ENCODE measurements around the gene B4GAT1.
"Not testable (repeated sequence)": the region's sequence is repeated elsewhere in the genome, so short reads cannot be mapped to it uniquely, and the experiment has no call there.

The B4GAT1 gene

GRCh38 chr11:66347425-66348276 lies at the start of gene B4GAT1:
Gene B4GAT1 (minus strand): TSS chr11:66347629. CDS start chr11:66347545, 84 bp downstream.
- peak; percentile 42 for ATAC-seq (replicated peaks; ENCODE audit: extremely low read depth, poor library complexity, severe bottlenecking)
- peaks cover 31% of the 10 kb centered on the region for H3K36me3 Mint-ChIP-seq (ENCODE audit: insufficient read depth)
- no peaks in the 10 kb centered on the region for H3K9me3 Mint-ChIP-seq
- H3K4me1 Mint-ChIP-seq: peaks cover 34% of the 10 kb centered on the region
- peak; percentile 78 to 82 for DNase-seq (ENCODE audit: low spot score in 2 of 2)
- H3K27me3 Mint-ChIP-seq: no peaks in the 10 kb centered on the region
- H3K4me3 Mint-ChIP-seq: peak within 1 kb of the TSS; percentile 96
- peak within 1 kb of the TSS; percentile 97 for H3K27ac Mint-ChIP-seq (ENCODE audit: low read depth)

- DNase-seq (ENCODE audit: low spot score in 2 of 2) (no peak), ATAC-seq (replicated peaks; ENCODE audit: extremely low read depth, poor library complexity, severe bottlenecking) (no peak)
- Mint-ChIP-seq H3K36me3 (ENCODE audit: insufficient read depth) (no peaks in the 10 kb centered on the region), H3K27me3 (no peaks in the 10 kb centered on the region), H3K4me3 (no peak overlapping the region), H3K27ac (ENCODE audit: low read depth) (no peak overlapping the region), H3K4me1 (peaks cover 3% of the 10 kb centered on the region), H3K9me3 (no peaks in the 10 kb centered on the region)
Observed at GRCh38 chr11:66393954-66394353, 46.5 kb upstream of the B4GAT1 start.

- Mint-ChIP-seq H3K4me3 (no peak overlapping the region), H3K27ac (ENCODE audit: low read depth) (no peak overlapping the region), H3K36me3 (ENCODE audit: insufficient read depth) (peaks cover 1% of the 10 kb centered on the region), H3K27me3 (no peaks in the 10 kb centered on the region), H3K9me3 (no peaks in the 10 kb centered on the region), H3K4me1 (peaks cover 5% of the 10 kb centered on the region)
- no peak for ATAC-seq (replicated peaks; ENCODE audit: extremely low read depth, poor library complexity, severe bottlenecking)
- no peak for DNase-seq (ENCODE audit: low spot score in 2 of 2)
Observed at GRCh38 chr11:66391322-66391721, 43.9 kb upstream of the B4GAT1 start.

GRCh38 chr11:66388780-66389386 lies 41.5 kb upstream of the B4GAT1 start:
- peaks cover 1% of the 10 kb centered on the region for H3K36me3 Mint-ChIP-seq (ENCODE audit: insufficient read depth)
- no peaks in the 10 kb centered on the region for H3K27me3 Mint-ChIP-seq
- ATAC-seq (replicated peaks; ENCODE audit: extremely low read depth, poor library complexity, severe bottlenecking) (peak; percentile 60), DNase-seq (ENCODE audit: low spot score in 2 of 2) (peak; percentile 59 to 61)
- no peak overlapping the region for H3K4me3 Mint-ChIP-seq
- H3K4me1 Mint-ChIP-seq: peaks cover 10% of the 10 kb centered on the region
- H3K9me3 Mint-ChIP-seq: no peaks in the 10 kb centered on the region
- no peak overlapping the region for H3K27ac Mint-ChIP-seq (ENCODE audit: low read depth)

GRCh38 chr11:66386171-66387069 lies 39.0 kb upstream of the B4GAT1 start:
- ATAC-seq (replicated peaks; ENCODE audit: extremely low read depth, poor library complexity, severe bottlenecking): no peak
- Mint-ChIP-seq H3K27ac (ENCODE audit: low read depth) (no peak overlapping the region), H3K36me3 (ENCODE audit: insufficient read depth) (peaks cover 1% of the 10 kb centered on the region), H3K27me3 (no peaks in the 10 kb centered on the region), H3K4me1 (peaks cover 10% of the 10 kb centered on the region), H3K9me3 (no peaks in the 10 kb centered on the region), H3K4me3 (no peak overlapping the region)
- peak; percentile 70 to 78 for DNase-seq (ENCODE audit: low spot score in 2 of 2)

GRCh38 chr11:66384316-66384715 lies 36.9 kb upstream of the B4GAT1 start:
- not testable (repeated sequence) for H3K4me3 Mint-ChIP-seq; H3K27me3 Mint-ChIP-seq; H3K27ac Mint-ChIP-seq (ENCODE audit: low read depth); H3K9me3 Mint-ChIP-seq; DNase-seq (ENCODE audit: low spot score in 2 of 2); H3K36me3 Mint-ChIP-seq (ENCODE audit: insufficient read depth); ATAC-seq (replicated peaks; ENCODE audit: extremely low read depth, poor library complexity, severe bottlenecking)
- peaks cover 10% of the 10 kb centered on the region for H3K4me1 Mint-ChIP-seq

GRCh38 chr11:66380264-66380663 lies 32.8 kb upstream of the B4GAT1 start:
- not testable (repeated sequence) for H3K27ac Mint-ChIP-seq (ENCODE audit: low read depth); ATAC-seq (replicated peaks; ENCODE audit: extremely low read depth, poor library complexity, severe bottlenecking); H3K36me3 Mint-ChIP-seq (ENCODE audit: insufficient read depth); H3K9me3 Mint-ChIP-seq; H3K4me3 Mint-ChIP-seq; H3K27me3 Mint-ChIP-seq; DNase-seq (ENCODE audit: low spot score in 2 of 2); H3K4me1 Mint-ChIP-seq

GRCh38 chr11:66373690-66374287 lies 26.4 kb upstream of the B4GAT1 start:
- H3K4me1 Mint-ChIP-seq, H3K9me3 Mint-ChIP-seq, H3K4me3 Mint-ChIP-seq: not testable (repeated sequence)

GRCh38 chr11:66373265-66373664 lies 25.8 kb upstream of the B4GAT1 start:
- DNase-seq (ENCODE audit: low spot score in 2 of 2): no peak
- Mint-ChIP-seq H3K36me3 (ENCODE audit: insufficient read depth) (no peaks in the 10 kb centered on the region), H3K27me3 (no peaks in the 10 kb centered on the region), H3K4me1 (no peaks in the 10 kb centered on the region), H3K4me3 (no peak overlapping the region), H3K9me3 (no peaks in the 10 kb centered on the region), H3K27ac (ENCODE audit: low read depth) (no peak overlapping the region)
- no peak for ATAC-seq (replicated peaks; ENCODE audit: extremely low read depth, poor library complexity, severe bottlenecking)

More at GRCh38 chr11:66373690-66374287, 26.4 kb upstream of the B4GAT1 start:
- DNase-seq (ENCODE audit: low spot score in 2 of 2); ATAC-seq (replicated peaks; ENCODE audit: extremely low read depth, poor library complexity, severe bottlenecking); H3K27ac Mint-ChIP-seq (ENCODE audit: low read depth); H3K27me3 Mint-ChIP-seq; H3K36me3 Mint-ChIP-seq (ENCODE audit: insufficient read depth): not testable (repeated sequence)

- Mint-ChIP-seq H3K9me3 (no peaks in the 10 kb centered on the region), H3K4me3 (peak within 1 kb of the TSS; percentile 74), H3K27me3 (no peaks in the 10 kb centered on the region), H3K27ac (ENCODE audit: low read depth) (peak within 1 kb of the TSS; percentile 51), H3K36me3 (ENCODE audit: insufficient read depth) (no peaks in the 10 kb centered on the region), H3K4me1 (no peaks in the 10 kb centered on the region)
- DNase-seq (ENCODE audit: low spot score in 2 of 2) (peak; percentile 47 to 59), ATAC-seq (replicated peaks; ENCODE audit: extremely low read depth, poor library complexity, severe bottlenecking) (peak; percentile 71)
Observed at GRCh38 chr11:66371627-66372415, 24.4 kb upstream of the B4GAT1 start, which contains the start of gene SLC29A2. Gene SLC29A2 (minus strand): TSS chr11:66371760. CDS start chr11:66371591, 169 bp downstream.

GRCh38 chr11:66369073-66369894 lies 21.9 kb upstream of the B4GAT1 start:
- Mint-ChIP-seq H3K36me3 (ENCODE audit: insufficient read depth) (no peaks in the 10 kb centered on the region), H3K4me1 (no peaks in the 10 kb centered on the region), H3K27ac (ENCODE audit: low read depth) (no peak overlapping the region), H3K27me3 (no peaks in the 10 kb centered on the region), H3K9me3 (no peaks in the 10 kb centered on the region), H3K4me3 (no peak overlapping the region)
- ATAC-seq (replicated peaks; ENCODE audit: extremely low read depth, poor library complexity, severe bottlenecking): no peak
- DNase-seq (ENCODE audit: low spot score in 2 of 2): no peak

Data from central memory CD8-positive, alpha-beta T cell (primary cell).